Astrocyte (in vitro differentiated cells and primary cell): ENCODE data around the gene LZTFL1. TPM values are rescaled to one million over a fixed set of nuclear protein-coding genes. Genes with fewer than 3 reads are reported as not detected.
"Not testable (repeated sequence)": the region's sequence is repeated elsewhere in the genome, so short reads cannot be mapped to it uniquely, and the experiment has no call there.

Experiments used
- DNase-seq: peaks from one replicate; pipeline ENCODE4 v3.0.0-alpha.2; 2010; ENCODE audit warnings: low read depth
- FAIRE-seq: peaks from 2 replicates; lab custom pipeline; 2011; peaks lifted over from hg19 to GRCh38; lab: Jason Lieb, UNC
- H2AFZ ChIP-seq: 2 replicates; pipeline ENCODE4 v1.6.0; 2012; ENCODE audit warnings: low read depth, low read length, inconsistent platforms
- H3K27ac ChIP-seq: 2 replicates; pipeline ENCODE4 v1.5.1; 2011; ENCODE audit warnings: low read depth, low read length, inconsistent platforms
- H3K27me3 ChIP-seq: 2 replicates; pipeline ENCODE4 v1.6.0; 2011; ENCODE audit warnings: low read length, inconsistent platforms; ENCODE audit not compliant: insufficient read depth
- H3K36me3 ChIP-seq: 2 replicates; pipeline ENCODE4 v1.5.1; 2011; ENCODE audit warnings: low read length, inconsistent platforms; ENCODE audit not compliant: insufficient read depth
- H3K4me1 ChIP-seq: 2 replicates; pipeline ENCODE4 v1.5.1; 2011; ENCODE audit warnings: low read length, inconsistent platforms; ENCODE audit not compliant: insufficient read depth
- H3K4me2 ChIP-seq: 2 replicates; pipeline ENCODE4 v1.6.0; 2012; ENCODE audit warnings: low read length, inconsistent platforms
- H3K4me3 ChIP-seq: 2 replicates; pipeline ENCODE4 v1.5.1; 2011; ENCODE audit warnings: low read depth, mild to moderate bottlenecking, low read length, inconsistent platforms; ENCODE audit not compliant: insufficient read depth
- H3K79me2 ChIP-seq: 2 replicates; pipeline ENCODE4 v1.6.0; 2012; ENCODE audit warnings: mild to moderate bottlenecking, low read length, inconsistent platforms; ENCODE audit not compliant: insufficient read depth
- H3K9ac ChIP-seq: 2 replicates; pipeline ENCODE4 v1.6.0; 2012; ENCODE audit warnings: mild to moderate bottlenecking, low read length, inconsistent platforms
- H3K9me3 ChIP-seq: 2 replicates; pipeline ENCODE4 v1.5.1; 2012; ENCODE audit warnings: low read depth, mild to moderate bottlenecking, low read length, inconsistent platforms; ENCODE audit not compliant: insufficient read depth
- H4K20me1 ChIP-seq: 2 replicates; pipeline ENCODE4 v1.6.0; 2012; ENCODE audit warnings: low read length, inconsistent platforms; ENCODE audit not compliant: insufficient read depth
- H3K27ac Mint-ChIP-seq: one replicate; pipeline ENCODE4 v1.8.0; 2021; ENCODE audit warnings: mild to moderate bottlenecking, mixed read lengths; ENCODE audit not compliant: unreplicated experiment
- H3K27me3 Mint-ChIP-seq: one replicate; pipeline ENCODE4 v1.8.0; 2021; ENCODE audit warnings: low read depth, mixed read lengths; ENCODE audit not compliant: unreplicated experiment
- H3K36me3 Mint-ChIP-seq: one replicate; pipeline ENCODE4 v1.8.0; 2021; ENCODE audit warnings: low read depth, mixed read lengths; ENCODE audit not compliant: unreplicated experiment
- H3K4me1 Mint-ChIP-seq: one replicate; pipeline ENCODE4 v1.8.0; 2021; ENCODE audit warnings: low read depth, mixed read lengths; ENCODE audit not compliant: unreplicated experiment
- H3K4me3 Mint-ChIP-seq: one replicate; pipeline ENCODE4 v1.8.0; 2021; ENCODE audit warnings: mild to moderate bottlenecking, moderate library complexity, mixed read lengths; ENCODE audit not compliant: unreplicated experiment
- H3K9me3 Mint-ChIP-seq: one replicate; pipeline ENCODE4 v1.8.0; 2021; ENCODE audit warnings: mild to moderate bottlenecking, mixed read lengths; ENCODE audit not compliant: unreplicated experiment
- CTCF ChIP-seq: IDR thresholded peaks from 2 replicates; pipeline ENCODE4 v1.5.1; 2011; ENCODE audit warnings: low read depth, mild to moderate bottlenecking, inconsistent platforms, low read length, moderate library complexity; ENCODE audit not compliant: insufficient read depth
- EZH2 ChIP-seq: IDR thresholded peaks from 2 replicates; pipeline ENCODE4 v1.6.1; 2012; ENCODE audit warnings: mild to moderate bottlenecking, low read length, inconsistent platforms; ENCODE audit not compliant: insufficient read depth
- total RNA-seq: library from RNA; stranded (reverse); gene quantifications from 2 replicates; pipeline ENCODE4 v1.2.1, GENCODE V29; 2021

The LZTFL1 gene
- total RNA-seq, 1 donor from 2014 or later: 20.6 TPM

GRCh38 chr3:45861043-45861719, 19.3 kb upstream of the LZTFL1 start:
- Histone ChIP-seq H3K27ac (no peak overlapping the region), H3K4me2 (no peak overlapping the region), H3K9ac (no peak overlapping the region), H2AFZ (no peak overlapping the region), H3K4me1 (no peaks in the 10 kb centered on the region), H3K27me3 (peaks cover 7% of the 10 kb centered on the region), H3K4me3 (no peak overlapping the region), H3K9me3 (peaks cover 6% of the 10 kb centered on the region), H3K36me3 (no peaks in the 10 kb centered on the region), H3K79me2 (no peaks in the 10 kb centered on the region), H4K20me1 (no peaks in the 10 kb centered on the region)
- no peaks in the 10 kb centered on the region for H3K4me1 Mint-ChIP-seq
- no peaks in the 10 kb centered on the region for H3K36me3 Mint-ChIP-seq
- DNase-seq (no peak), FAIRE-seq (no peak)
- no peak overlapping the region for H3K4me3 Mint-ChIP-seq
- H3K27ac Mint-ChIP-seq: no peak overlapping the region
- H3K27me3 Mint-ChIP-seq: peaks cover 20% of the 10 kb centered on the region
- peaks cover 5% of the 10 kb centered on the region for H3K9me3 Mint-ChIP-seq
- TF ChIP-seq EZH2: no peak
- no peak for TF ChIP-seq CTCF

GRCh38 chr3:45860481-45860880, 18.6 kb upstream of the LZTFL1 start:
- Histone ChIP-seq H2AFZ (no peak overlapping the region), H3K27me3 (peaks cover 7% of the 10 kb centered on the region), H3K9ac (no peak overlapping the region), H3K4me2 (no peak overlapping the region), H3K4me3 (no peak overlapping the region), H3K4me1 (no peaks in the 10 kb centered on the region), H3K79me2 (no peaks in the 10 kb centered on the region), H4K20me1 (no peaks in the 10 kb centered on the region), H3K9me3 (peaks cover 6% of the 10 kb centered on the region), H3K27ac (no peak overlapping the region), H3K36me3 (no peaks in the 10 kb centered on the region)
- no peak overlapping the region for H3K27ac Mint-ChIP-seq
- no peaks in the 10 kb centered on the region for H3K36me3 Mint-ChIP-seq
- no peak for TF ChIP-seq EZH2
- FAIRE-seq (no peak), DNase-seq (no peak)
- H3K4me3 Mint-ChIP-seq: no peak overlapping the region
- peaks cover 5% of the 10 kb centered on the region for H3K9me3 Mint-ChIP-seq
- no peaks in the 10 kb centered on the region for H3K4me1 Mint-ChIP-seq
- peaks cover 17% of the 10 kb centered on the region for H3K27me3 Mint-ChIP-seq

GRCh38 chr3:45858809-45859543, 17.1 kb upstream of the LZTFL1 start:
- DNase-seq (no peak), FAIRE-seq (no peak)
- peaks cover 6% of the 10 kb centered on the region for H3K9me3 ChIP-seq
- no peak for TF ChIP-seq CTCF
- no peak for TF ChIP-seq EZH2
- no peak overlapping the region for H3K27ac ChIP-seq
- no peak overlapping the region for H3K9ac ChIP-seq
- H3K27me3 ChIP-seq: peaks cover 5% of the 10 kb centered on the region
- H4K20me1 ChIP-seq: no peaks in the 10 kb centered on the region
- H3K4me3 ChIP-seq: no peak overlapping the region
- H3K4me3 Mint-ChIP-seq: no peak overlapping the region
- no peaks in the 10 kb centered on the region for H3K79me2 ChIP-seq
- H2AFZ ChIP-seq: no peak overlapping the region
- H3K4me2 ChIP-seq: no peak overlapping the region
- H3K4me1 ChIP-seq: no peaks in the 10 kb centered on the region
- H3K27me3 Mint-ChIP-seq: peaks cover 19% of the 10 kb centered on the region
- no peaks in the 10 kb centered on the region for H3K4me1 Mint-ChIP-seq
- H3K36me3 Mint-ChIP-seq: no peaks in the 10 kb centered on the region
- H3K36me3 ChIP-seq: no peaks in the 10 kb centered on the region
- H3K27ac Mint-ChIP-seq: no peak overlapping the region
- peaks cover 9% of the 10 kb centered on the region for H3K9me3 Mint-ChIP-seq

GRCh38 chr3:45857024-45857423, 15.1 kb upstream of the LZTFL1 start:
- H3K27ac ChIP-seq, H3K4me2 ChIP-seq, H3K4me3 Mint-ChIP-seq, H3K36me3 Mint-ChIP-seq, H2AFZ ChIP-seq, H3K9me3 Mint-ChIP-seq, H3K9me3 ChIP-seq, H3K27me3 ChIP-seq, H3K4me3 ChIP-seq, H3K9ac ChIP-seq, DNase-seq, H3K79me2 ChIP-seq, H3K36me3 ChIP-seq, H4K20me1 ChIP-seq, H3K4me1 Mint-ChIP-seq, H3K27ac Mint-ChIP-seq, FAIRE-seq, H3K4me1 ChIP-seq: not testable (repeated sequence)
- H3K27me3 Mint-ChIP-seq: peaks cover 25% of the 10 kb centered on the region
